Progenitor cell of endocrine pancreas (in vitro differentiated cells): Measurements from ENCODE around the gene GOLGB1. TPM values are rescaled to one million over a fixed set of nuclear protein-coding genes. Genes with fewer than 3 reads are reported as not detected.

Experiments
- DNase-seq: peaks from one replicate; pipeline ENCODE4 v3.0.0; 2021; ENCODE audit warnings: low spot score; ENCODE audit not compliant: unreplicated experiment
- H3K27ac Mint-ChIP-seq: 2 replicates; pipeline ENCODE4 v1.8.0; 2021; ENCODE audit warnings: mild to moderate bottlenecking, moderate library complexity, mixed read lengths
- H3K27me3 Mint-ChIP-seq: 2 replicates; pipeline ENCODE4 v1.8.0; 2021; ENCODE audit warnings: mixed read lengths
- H3K36me3 Mint-ChIP-seq: 2 replicates; pipeline ENCODE4 v1.8.0; 2022; ENCODE audit warnings: mixed read lengths; ENCODE audit not compliant: insufficient read depth
- H3K4me1 Mint-ChIP-seq: 2 replicates; pipeline ENCODE4 v1.8.0; 2021; ENCODE audit warnings: low read depth, mixed read lengths
- H3K4me3 Mint-ChIP-seq: 2 replicates; pipeline ENCODE4 v1.8.0; 2021; ENCODE audit warnings: low read depth, mild to moderate bottlenecking, moderate library complexity, mixed read lengths
- H3K9me3 Mint-ChIP-seq: 2 replicates; pipeline ENCODE4 v1.8.0; 2021; ENCODE audit warnings: low read depth, mixed read lengths
- total RNA-seq: library from RNA; stranded (reverse); gene quantifications from 2 replicates; pipeline ENCODE4 v1.2.1, GENCODE V29; 2021
- TF ChIP-seq, protein P1 (sequence below): fragments of 200-600 bp; sonication (generic); IDR thresholded peaks from one replicate; pipeline ENCODE4 v1.5.0; 2021; ENCODE audit warnings: antibody characterized with exemption, mild to moderate bottlenecking; ENCODE audit not compliant: unreplicated experiment

Gene GOLGB1
- total RNA-seq, 1 donor from 2014 or later, result 63.0 TPM

DNA sequence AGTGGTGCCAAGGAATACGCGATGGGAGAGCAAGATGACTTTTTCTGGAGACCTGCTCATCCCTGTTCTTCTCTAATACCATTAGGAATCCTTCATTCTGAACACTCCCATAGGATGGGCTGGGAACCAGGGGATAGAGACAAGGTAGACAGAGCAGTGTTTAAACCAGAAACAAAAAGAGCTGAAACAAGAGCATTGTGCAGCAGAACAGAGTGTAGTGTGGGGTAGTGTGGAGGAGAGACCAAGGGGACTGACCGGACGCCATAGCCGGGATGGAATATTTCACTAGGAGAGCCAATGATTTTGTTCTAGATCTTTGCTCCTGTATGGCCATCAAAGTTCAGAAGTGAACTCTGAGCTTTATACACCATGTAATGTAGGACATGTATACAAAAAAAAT lies 104.5 kb downstream of the GOLGB1 start:
- no peak for DNase-seq
- no peak overlapping the region for H3K4me3 Mint-ChIP-seq
- H3K27me3 Mint-ChIP-seq, result no peaks in the 10 kb centered on the region
- no peaks in the 10 kb centered on the region for H3K36me3 Mint-ChIP-seq
- no peak overlapping the region for H3K27ac Mint-ChIP-seq
- no peaks in the 10 kb centered on the region for H3K9me3 Mint-ChIP-seq
- TF ChIP-seq, protein P1, sequence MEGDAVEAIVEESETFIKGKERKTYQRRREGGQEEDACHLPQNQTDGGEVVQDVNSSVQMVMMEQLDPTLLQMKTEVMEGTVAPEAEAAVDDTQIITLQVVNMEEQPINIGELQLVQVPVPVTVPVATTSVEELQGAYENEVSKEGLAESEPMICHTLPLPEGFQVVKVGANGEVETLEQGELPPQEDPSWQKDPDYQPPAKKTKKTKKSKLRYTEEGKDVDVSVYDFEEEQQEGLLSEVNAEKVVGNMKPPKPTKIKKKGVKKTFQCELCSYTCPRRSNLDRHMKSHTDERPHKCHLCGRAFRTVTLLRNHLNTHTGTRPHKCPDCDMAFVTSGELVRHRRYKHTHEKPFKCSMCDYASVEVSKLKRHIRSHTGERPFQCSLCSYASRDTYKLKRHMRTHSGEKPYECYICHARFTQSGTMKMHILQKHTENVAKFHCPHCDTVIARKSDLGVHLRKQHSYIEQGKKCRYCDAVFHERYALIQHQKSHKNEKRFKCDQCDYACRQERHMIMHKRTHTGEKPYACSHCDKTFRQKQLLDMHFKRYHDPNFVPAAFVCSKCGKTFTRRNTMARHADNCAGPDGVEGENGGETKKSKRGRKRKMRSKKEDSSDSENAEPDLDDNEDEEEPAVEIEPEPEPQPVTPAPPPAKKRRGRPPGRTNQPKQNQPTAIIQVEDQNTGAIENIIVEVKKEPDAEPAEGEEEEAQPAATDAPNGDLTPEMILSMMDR, result no peak
- no peaks in the 10 kb centered on the region for H3K4me1 Mint-ChIP-seq

DNA sequence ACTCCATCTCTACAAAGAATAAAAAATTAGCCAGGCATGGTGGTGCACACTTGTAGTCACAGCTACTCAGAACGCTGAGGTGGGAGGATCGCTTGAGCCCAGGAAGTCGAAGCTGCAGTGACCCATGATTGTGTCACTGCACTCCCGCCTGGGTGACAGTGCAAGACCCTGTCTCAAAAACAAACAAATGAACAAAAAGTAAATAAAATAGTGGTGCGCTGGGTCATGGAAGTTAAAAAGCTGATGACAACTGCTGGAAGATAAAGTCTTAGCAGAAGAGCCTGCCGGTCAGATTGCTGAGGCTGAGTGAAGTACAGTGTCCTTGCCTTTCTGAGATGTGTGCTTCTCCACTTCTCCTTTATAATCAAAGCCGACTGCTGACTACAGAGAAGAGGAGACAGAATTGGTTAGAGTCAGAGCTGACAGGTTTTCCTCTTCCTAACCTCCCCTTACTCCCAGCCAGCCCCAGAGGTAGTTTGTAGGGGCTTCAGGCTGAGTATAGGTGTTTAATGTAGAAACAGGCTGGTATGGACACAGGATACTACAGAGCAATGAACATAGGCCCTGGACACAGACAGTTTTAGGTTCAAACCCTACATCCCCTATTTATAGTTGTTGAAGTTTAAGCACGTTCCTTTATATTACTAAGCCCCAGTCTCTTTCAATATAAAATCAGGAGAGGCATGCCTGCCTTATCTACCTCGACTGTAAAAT lies 106.8 kb downstream of the GOLGB1 start:
- DNase-seq, result no peak
- Mint-ChIP-seq H3K27me3 (no peaks in the 10 kb centered on the region), H3K4me3 (no peak overlapping the region), H3K9me3 (no peaks in the 10 kb centered on the region), H3K27ac (no peak overlapping the region), H3K36me3 (no peaks in the 10 kb centered on the region), H3K4me1 (no peaks in the 10 kb centered on the region)
- TF ChIP-seq, protein P1, result no peak

DNA sequence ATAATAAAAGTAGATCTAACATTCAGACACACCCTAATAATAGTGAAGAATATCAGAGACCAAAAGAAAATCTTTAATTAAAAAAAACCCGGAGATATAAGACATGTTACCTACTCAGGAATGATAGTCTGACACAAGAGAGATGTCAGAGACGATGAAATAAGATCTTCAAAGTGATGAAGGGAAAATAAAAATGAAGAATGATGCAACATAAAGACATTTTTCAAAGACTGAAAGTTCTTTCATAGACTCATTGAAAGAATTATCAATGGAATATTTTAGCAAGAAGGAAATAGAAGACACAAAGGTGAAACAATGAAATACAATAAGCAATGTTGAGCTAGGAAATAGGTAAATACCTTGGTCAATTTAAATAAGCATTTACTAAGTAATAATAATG lies 108.4 kb downstream of the GOLGB1 start:
- Mint-ChIP-seq H3K9me3 (no peaks in the 10 kb centered on the region), H3K4me3 (no peak overlapping the region)
- TF ChIP-seq, protein P1, result no peak

DNA sequence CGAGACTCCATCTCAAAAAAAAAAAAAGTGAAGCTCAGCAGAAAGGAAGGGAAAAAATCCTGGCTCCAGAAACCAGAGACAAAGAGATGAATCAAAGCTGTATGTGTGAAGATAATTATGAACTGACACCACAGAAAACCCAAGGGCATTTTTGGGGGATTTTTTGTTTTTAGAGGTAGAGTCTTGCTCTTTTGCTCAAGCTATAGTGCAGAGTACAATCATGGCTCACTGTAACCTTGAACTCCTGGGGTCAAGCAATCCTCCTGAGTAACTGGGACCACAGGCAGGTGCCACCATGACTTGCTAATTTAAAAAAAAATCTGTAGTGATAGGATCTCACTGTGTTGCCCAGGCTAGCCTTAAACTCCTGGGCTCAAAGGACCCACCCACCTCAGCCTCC lies 111.6 kb downstream of the GOLGB1 start:
- no peaks in the 10 kb centered on the region for H3K36me3 Mint-ChIP-seq
- peaks cover 11% of the 10 kb centered on the region for H3K27me3 Mint-ChIP-seq
- H3K4me1 Mint-ChIP-seq, result no peaks in the 10 kb centered on the region
- H3K9me3 Mint-ChIP-seq, result no peaks in the 10 kb centered on the region
- no peak overlapping the region for H3K27ac Mint-ChIP-seq
- TF ChIP-seq, protein P1, result no peak
- DNase-seq, result no peak
- no peak overlapping the region for H3K4me3 Mint-ChIP-seq

More for the DNA sequence above, 108.4 kb downstream of the GOLGB1 start:
- Mint-ChIP-seq H3K27me3 (peaks cover 4% of the 10 kb centered on the region), H3K36me3 (no peaks in the 10 kb centered on the region), H3K27ac (no peak overlapping the region), H3K4me1 (no peaks in the 10 kb centered on the region)
- DNase-seq, result no peak

DNA sequence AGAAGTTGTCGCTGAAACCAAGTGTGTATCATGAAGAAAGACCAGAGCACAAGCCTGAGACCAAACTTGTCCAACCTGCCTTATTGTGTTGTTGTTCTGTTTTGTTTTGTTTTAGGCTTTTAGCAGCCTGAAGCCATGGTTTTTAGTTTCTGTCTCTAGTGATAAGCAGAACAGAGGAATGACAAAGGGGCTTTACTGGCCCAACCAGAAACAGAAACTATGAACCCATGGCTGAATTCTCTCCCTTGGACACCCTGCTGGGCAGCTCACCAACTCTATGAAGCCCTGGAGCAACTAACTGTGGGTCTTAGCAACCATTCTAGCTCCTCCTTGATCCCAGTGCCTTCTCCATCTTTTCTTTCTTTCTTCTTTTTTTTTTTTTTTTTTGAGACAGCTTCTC lies 119.2 kb downstream of the GOLGB1 start:
- Mint-ChIP-seq H3K4me1 (no peaks in the 10 kb centered on the region), H3K27me3 (peaks cover 4% of the 10 kb centered on the region), H3K4me3 (no peak overlapping the region), H3K36me3 (no peaks in the 10 kb centered on the region), H3K27ac (no peak overlapping the region), H3K9me3 (no peaks in the 10 kb centered on the region)
- TF ChIP-seq, protein P1, result no peak
- DNase-seq, result no peak
